Endodermal cell (in vitro differentiated cells): ENCODE results near the gene ZNF141. TPM values are rescaled to one million over a fixed set of nuclear protein-coding genes. Genes with fewer than 3 reads are reported as not detected.

ENCODE experiments used
- DNase-seq: peaks from one replicate; pipeline ENCODE4 v3.0.0-alpha.2; 2017
- H3K27ac ChIP-seq: 2 replicates; pipeline ENCODE4 v1.5.1; 2013; ENCODE audit warnings: mild to moderate bottlenecking, low read depth, low read length, moderate library complexity
- H3K27me3 ChIP-seq: 2 replicates; pipeline ENCODE4 v1.6.1; 2013; ENCODE audit warnings: mild to moderate bottlenecking, low read length, moderate library complexity; ENCODE audit not compliant: insufficient read depth, control insufficient read depth, poor library complexity, severe bottlenecking
- H3K36me3 ChIP-seq: 2 replicates; pipeline ENCODE4 v1.7.0; 2013; ENCODE audit warnings: mild to moderate bottlenecking, low read length, moderate library complexity; ENCODE audit not compliant: control insufficient read depth, insufficient read depth
- H3K4me1 ChIP-seq: one replicate; pipeline ENCODE4 v1.7.0; 2013; ENCODE audit warnings: low read length; ENCODE audit not compliant: control insufficient read depth, insufficient read depth
- H3K4me3 ChIP-seq: 2 replicates; pipeline ENCODE4 v1.5.1; 2013; ENCODE audit warnings: mild to moderate bottlenecking, low read length, moderate library complexity
- H3K9ac ChIP-seq: 2 replicates; pipeline ENCODE4 v1.6.1; 2013; ENCODE audit warnings: mild to moderate bottlenecking, low read length, moderate library complexity; ENCODE audit not compliant: poor library complexity, severe bottlenecking; ENCODE audit errors: extremely low read depth
- H3K9me3 ChIP-seq: 2 replicates; pipeline ENCODE4 v1.6.1; 2013; ENCODE audit warnings: mild to moderate bottlenecking, low read length, moderate library complexity; ENCODE audit not compliant: control insufficient read depth
- H3K27ac Mint-ChIP-seq: 2 replicates; pipeline ENCODE4 v1.8.0; 2020; ENCODE audit warnings: mixed read lengths
- H3K27me3 Mint-ChIP-seq: 2 replicates; pipeline ENCODE4 v1.8.0; 2021; ENCODE audit warnings: mild to moderate bottlenecking, mixed read lengths; ENCODE audit not compliant: insufficient read depth
- H3K36me3 Mint-ChIP-seq: 2 replicates; pipeline ENCODE4 v1.8.0; 2020; ENCODE audit warnings: low read depth, mixed read lengths
- H3K4me1 Mint-ChIP-seq: 2 replicates; pipeline ENCODE4 v1.8.0; 2020; ENCODE audit warnings: mixed read lengths
- H3K4me3 Mint-ChIP-seq: 2 replicates; pipeline ENCODE4 v1.8.0; 2020; ENCODE audit warnings: mild to moderate bottlenecking, moderate library complexity, mixed read lengths
- H3K9me3 Mint-ChIP-seq: 2 replicates; pipeline ENCODE4 v1.8.0; 2020; ENCODE audit warnings: mild to moderate bottlenecking, mixed read lengths
- CTCF ChIP-seq: fragments of 200-600 bp; sonication (generic); conservative IDR thresholded peaks from 2 replicates; pipeline ENCODE4 v1.5.0; 2021; ENCODE audit warnings: antibody characterized with exemption, mild to moderate bottlenecking
- WGBS, 2 experiments: methylation state at CpG; one replicate each; pipeline versions ENCODE4 v1.1.5 to v1.1.7; 2013; ENCODE audit warnings: missing lambda C conversion rate in 2 of 2, mixed read lengths in 1 of 2; ENCODE audit not compliant: insufficient coverage in 1 of 2, insufficient read length in 1 of 2; 5-methylcytosine and 5-hydroxymethylcytosine counted together
- total RNA-seq, 2 donors: library from RNA; stranded (reverse); fragmentation: NEBNext Ultra II Directional in 1 of 2; extraction: Animal tissue kit (Norgen Biotek cat#: 25700) in 1 of 2; gene quantifications; 2 replicates in 1 of 2; 3 replicates in 1 of 2; pipeline ENCODE4 v1.2.1, GENCODE V29; 2021

The ZNF141 gene
- total RNA-seq, 2 donors from 2014 or later = 42.9 to 43.7 TPM

- H3K36me3 ChIP-seq = peaks cover 5% of the 10 kb centered on the region
- WGBS, 2 experiments = 88% methylated on average over 10 of the region's 10 CpGs
- Mint-ChIP-seq H3K36me3 (peaks cover 8% of the 10 kb centered on the region), H3K9me3 (peaks cover 88% of the 10 kb centered on the region), H3K4me1 (no peaks in the 10 kb centered on the region), H3K4me3 (no peak overlapping the region), H3K27me3 (no peaks in the 10 kb centered on the region), H3K27ac (no peak overlapping the region)
- H3K9ac ChIP-seq = no peak overlapping the region
- H3K4me3 ChIP-seq = no peak overlapping the region
- H3K4me1 ChIP-seq = no peaks in the 10 kb centered on the region
- H3K9me3 ChIP-seq = peaks cover 53% of the 10 kb centered on the region
- TF ChIP-seq CTCF = no peak
- H3K27me3 ChIP-seq = no peaks in the 10 kb centered on the region
- H3K27ac ChIP-seq = no peak overlapping the region
- no peak for DNase-seq
These were observed 46.8 kb downstream of the ZNF141 start for GRCh38 chr4:384311-385010.

- no peaks in the 10 kb centered on the region for H3K4me1 Mint-ChIP-seq
- Histone ChIP-seq H3K4me1 (no peaks in the 10 kb centered on the region), H3K36me3 (no peaks in the 10 kb centered on the region), H3K27ac (no peak overlapping the region), H3K9me3 (peaks cover 52% of the 10 kb centered on the region), H3K9ac (no peak overlapping the region), H3K27me3 (no peaks in the 10 kb centered on the region), H3K4me3 (no peak overlapping the region)
- DNase-seq = no peak
- H3K27me3 Mint-ChIP-seq = peaks cover 2% of the 10 kb centered on the region
- H3K4me3 Mint-ChIP-seq = no peak overlapping the region
- peaks cover 3% of the 10 kb centered on the region for H3K36me3 Mint-ChIP-seq
- H3K9me3 Mint-ChIP-seq = peaks cover 90% of the 10 kb centered on the region
- TF ChIP-seq CTCF = no peak
- H3K27ac Mint-ChIP-seq = no peak overlapping the region
- whole genome bisulfite sequencing, 2 experiments = 92 to 93% methylated on average over 14 to 46 of the region's 46 CpGs
These were observed 48.5 kb downstream of the ZNF141 start for GRCh38 chr4:385934-386707.

- no peak overlapping the region for H3K27ac ChIP-seq
- Mint-ChIP-seq H3K36me3 (peaks cover 3% of the 10 kb centered on the region), H3K4me1 (no peaks in the 10 kb centered on the region), H3K27me3 (peaks cover 2% of the 10 kb centered on the region), H3K9me3 (peaks cover 89% of the 10 kb centered on the region), H3K4me3 (no peak overlapping the region), H3K27ac (no peak overlapping the region)
- DNase-seq = no peak
- H3K36me3 ChIP-seq = no peaks in the 10 kb centered on the region
- H3K9ac ChIP-seq = no peak overlapping the region
- no peak overlapping the region for H3K4me3 ChIP-seq
- WGBS, 2 experiments = 94 to 96% methylated on average over 9 to 23 of the region's 23 CpGs
- TF ChIP-seq CTCF = no peak
- peaks cover 49% of the 10 kb centered on the region for H3K9me3 ChIP-seq
- H3K4me1 ChIP-seq = no peaks in the 10 kb centered on the region
- no peaks in the 10 kb centered on the region for H3K27me3 ChIP-seq
These were observed 49.1 kb downstream of the ZNF141 start for GRCh38 chr4:386708-387105.
